ENCODE data around the gene HS6ST2.

HS6ST2 gene

GRCh38 chrX:132590350-132591026 lies 367.9 kb downstream of the HS6ST2 start:
- no peaks in the 10 kb centered on the region for H3K36me3 ChIP-seq (ENCODE audit: control insufficient read depth, insufficient read depth, low read length)
- H3K4me3 ChIP-seq (ENCODE audit: low read length): no peak overlapping the region
- no peaks in the 10 kb centered on the region for H3K4me1 ChIP-seq (ENCODE audit: control insufficient read depth, insufficient read depth, low read length)
- H3K9me3 ChIP-seq (ENCODE audit: control insufficient read depth, low read length): no peaks in the 10 kb centered on the region
- no peaks in the 10 kb centered on the region for H3K27me3 ChIP-seq (ENCODE audit: control insufficient read depth, insufficient read depth, low read length)
- no peak overlapping the region for H3K9ac ChIP-seq (ENCODE audit: low read length)

- no peak overlapping the region for H3K9ac ChIP-seq (ENCODE audit: low read length)
- H3K9me3 ChIP-seq (ENCODE audit: control insufficient read depth, low read length): no peaks in the 10 kb centered on the region
- H3K4me1 ChIP-seq (ENCODE audit: control insufficient read depth, insufficient read depth, low read length): no peaks in the 10 kb centered on the region
- no peaks in the 10 kb centered on the region for H3K27me3 ChIP-seq (ENCODE audit: control insufficient read depth, insufficient read depth, low read length)
- H3K4me3 ChIP-seq (ENCODE audit: low read length): no peak overlapping the region
- H3K36me3 ChIP-seq (ENCODE audit: control insufficient read depth, insufficient read depth, low read length): no peaks in the 10 kb centered on the region
These were observed 373.5 kb downstream of the HS6ST2 start for GRCh38 chrX:132584936-132585335.

- Histone ChIP-seq H3K27me3 (ENCODE audit: control insufficient read depth, insufficient read depth, low read length) (no peaks in the 10 kb centered on the region), H3K36me3 (ENCODE audit: control insufficient read depth, insufficient read depth, low read length) (no peaks in the 10 kb centered on the region), H3K4me1 (ENCODE audit: control insufficient read depth, insufficient read depth, low read length) (no peaks in the 10 kb centered on the region), H3K9me3 (ENCODE audit: control insufficient read depth, low read length) (no peaks in the 10 kb centered on the region), H3K4me3 (ENCODE audit: low read length) (no peak overlapping the region), H3K9ac (ENCODE audit: low read length) (no peak overlapping the region)
These were observed 381.5 kb downstream of the HS6ST2 start for GRCh38 chrX:132576939-132577338.

All from mucosa of stomach (tissue), 1 donor.